ENCODE data around the gene ISY1.

DNA sequence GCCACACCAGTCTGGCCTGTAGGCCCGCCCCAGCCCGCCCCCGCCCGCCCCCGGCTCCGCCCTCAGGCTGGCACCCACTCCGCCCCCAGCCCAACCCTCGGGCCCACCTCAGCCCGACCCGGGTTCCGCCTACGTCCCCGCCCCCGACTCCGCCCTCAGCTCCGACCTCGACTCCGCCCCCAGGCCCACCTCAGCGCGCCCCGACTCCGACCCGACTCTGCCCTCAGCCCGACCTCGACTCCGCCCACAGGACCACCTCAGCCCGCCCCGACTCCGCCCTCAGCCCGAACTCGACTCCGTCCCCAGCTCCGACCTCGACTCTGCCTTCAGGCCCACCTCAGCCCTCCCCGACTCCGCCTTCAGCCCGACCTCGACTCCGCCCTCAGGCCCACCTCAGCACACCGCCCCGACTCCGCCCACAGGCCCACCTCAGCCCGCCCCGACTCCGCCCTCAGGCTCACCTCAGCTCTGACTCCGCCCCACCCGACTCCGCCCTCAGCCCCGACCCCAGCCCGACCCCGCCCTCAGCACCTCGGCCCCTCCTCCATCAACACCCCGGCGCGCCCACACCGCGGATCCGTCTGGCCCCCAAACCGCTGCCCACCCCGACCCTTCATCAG, 39.0 kb downstream of the ISY1 start, which contains the start of gene RAB43:
- TF ChIP-seq, protein P1, sequence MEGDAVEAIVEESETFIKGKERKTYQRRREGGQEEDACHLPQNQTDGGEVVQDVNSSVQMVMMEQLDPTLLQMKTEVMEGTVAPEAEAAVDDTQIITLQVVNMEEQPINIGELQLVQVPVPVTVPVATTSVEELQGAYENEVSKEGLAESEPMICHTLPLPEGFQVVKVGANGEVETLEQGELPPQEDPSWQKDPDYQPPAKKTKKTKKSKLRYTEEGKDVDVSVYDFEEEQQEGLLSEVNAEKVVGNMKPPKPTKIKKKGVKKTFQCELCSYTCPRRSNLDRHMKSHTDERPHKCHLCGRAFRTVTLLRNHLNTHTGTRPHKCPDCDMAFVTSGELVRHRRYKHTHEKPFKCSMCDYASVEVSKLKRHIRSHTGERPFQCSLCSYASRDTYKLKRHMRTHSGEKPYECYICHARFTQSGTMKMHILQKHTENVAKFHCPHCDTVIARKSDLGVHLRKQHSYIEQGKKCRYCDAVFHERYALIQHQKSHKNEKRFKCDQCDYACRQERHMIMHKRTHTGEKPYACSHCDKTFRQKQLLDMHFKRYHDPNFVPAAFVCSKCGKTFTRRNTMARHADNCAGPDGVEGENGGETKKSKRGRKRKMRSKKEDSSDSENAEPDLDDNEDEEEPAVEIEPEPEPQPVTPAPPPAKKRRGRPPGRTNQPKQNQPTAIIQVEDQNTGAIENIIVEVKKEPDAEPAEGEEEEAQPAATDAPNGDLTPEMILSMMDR (IDR thresholded peaks at IDR 0.05): no peak
- no peak for TF ChIP-seq EZH2 (IDR thresholded peaks at IDR 0.05; ENCODE audit: borderline replicate concordance, insufficient read depth, low read depth, low read length, poor library complexity, severe bottlenecking)

All from B cell (primary cell).